Activated naive CD8-positive, alpha-beta T cell (primary cell): ENCODE measurements around the gene PDZD11.

Experiments
- H3K27ac Mint-ChIP-seq: one replicate; pipeline ENCODE4 v1.8.0; 2021; ENCODE audit warnings: mixed read lengths
- H3K27me3 Mint-ChIP-seq: one replicate; pipeline ENCODE4 v1.8.0; 2021; ENCODE audit warnings: mixed read lengths
- H3K36me3 Mint-ChIP-seq: one replicate; pipeline ENCODE4 v1.8.0; 2021; ENCODE audit warnings: mixed read lengths
- H3K4me1 Mint-ChIP-seq: one replicate; pipeline ENCODE4 v1.8.0; 2021; ENCODE audit warnings: low read depth, mixed read lengths
- H3K4me3 Mint-ChIP-seq: one replicate; pipeline ENCODE4 v1.8.0; 2021; ENCODE audit warnings: mild to moderate bottlenecking, mixed read lengths
- H3K9me3 Mint-ChIP-seq: one replicate; pipeline ENCODE4 v1.8.0; 2021; ENCODE audit warnings: low read depth, mixed read lengths

Gene PDZD11

DNA sequence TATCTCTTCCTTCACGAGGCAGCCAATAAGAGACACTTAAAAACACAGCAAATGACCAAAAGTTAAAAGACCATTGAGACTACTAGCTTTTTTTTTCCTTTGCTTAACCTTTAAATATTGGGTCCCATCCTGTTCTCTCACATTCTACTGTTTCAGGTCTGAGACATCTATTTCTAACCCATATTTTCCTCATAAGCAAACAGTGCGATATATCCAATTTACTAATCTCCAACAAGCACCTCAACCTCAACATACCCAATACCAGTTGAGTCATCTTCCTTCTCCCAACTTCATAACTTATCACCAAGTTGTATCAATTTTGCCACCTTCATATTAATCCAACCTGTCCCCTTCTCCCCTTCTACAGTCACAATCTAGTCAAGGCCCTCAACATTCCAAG is 48.2 kb downstream of the PDZD11 start:
- H3K36me3 Mint-ChIP-seq, result no peaks in the 10 kb centered on the region
- H3K9me3 Mint-ChIP-seq, result no peaks in the 10 kb centered on the region
- H3K4me3 Mint-ChIP-seq, result no peak overlapping the region
- no peaks in the 10 kb centered on the region for H3K27me3 Mint-ChIP-seq
- H3K4me1 Mint-ChIP-seq, result no peaks in the 10 kb centered on the region
- no peak overlapping the region for H3K27ac Mint-ChIP-seq

DNA sequence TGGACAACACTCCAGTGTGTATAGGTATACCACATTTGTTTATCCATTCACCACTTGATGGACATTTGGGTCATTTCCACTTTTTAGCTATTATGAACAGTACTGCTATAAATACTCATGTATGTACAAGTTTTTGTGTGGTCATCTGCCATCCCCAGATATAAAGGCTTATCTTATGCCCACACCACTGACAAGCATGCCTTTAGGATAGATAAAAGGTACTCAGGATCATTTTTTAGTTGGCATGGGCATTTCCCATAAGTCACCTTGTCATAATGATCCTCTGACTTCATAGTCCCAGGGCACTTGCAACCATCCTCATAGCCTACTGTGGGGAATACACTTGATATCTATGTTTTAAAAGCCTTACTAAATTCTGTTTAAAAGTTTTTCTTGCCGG is 49.0 kb downstream of the PDZD11 start:
- Mint-ChIP-seq H3K27me3 (no peaks in the 10 kb centered on the region), H3K27ac (no peak overlapping the region), H3K9me3 (no peaks in the 10 kb centered on the region), H3K4me1 (no peaks in the 10 kb centered on the region), H3K4me3 (no peak overlapping the region), H3K36me3 (no peaks in the 10 kb centered on the region)
